ENCODE data around the gene PPM1H. TPM values are rescaled to one million over a fixed set of nuclear protein-coding genes. Genes with fewer than 3 reads are reported as not detected.

PPM1H gene
- total RNA-seq, 2 experiments from 2014 or later = 0.07 TPM; not detected in 1

DNA sequence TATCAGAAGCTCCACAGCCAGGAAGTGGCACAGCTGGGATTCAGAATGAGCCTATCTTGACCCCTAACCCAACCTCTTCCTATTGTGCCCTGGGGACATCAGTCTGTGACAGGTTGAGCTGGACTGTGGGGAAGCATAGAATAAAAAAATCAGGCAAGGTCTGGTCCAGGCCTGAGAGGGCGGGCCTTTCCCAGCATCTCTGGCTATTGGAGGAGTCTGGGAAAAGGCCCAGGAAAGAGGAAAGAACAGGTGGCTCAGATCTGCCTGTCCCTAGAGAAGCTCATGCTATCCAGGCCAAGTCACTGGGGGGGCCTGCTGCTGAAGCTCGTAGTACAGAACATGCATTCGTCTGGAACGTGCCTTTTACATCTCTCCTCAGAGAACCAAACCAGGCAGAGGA, 100.5 kb downstream of the PPM1H start:
- ChIA-PET CTCF (interaction anchor here (1.6 kb wide), 1 partner anchor 21 kb away, joined by 6 read pairs; no protein-coding TSS in a partner anchor), POLR2A (no interaction called here)
- no peak for TF ChIP-seq CTCF (IDR thresholded peaks at IDR 0.05)
- no peaks in the 10 kb centered on the region for H3K27me3 Mint-ChIP-seq
- no peak overlapping the region for H3K4me3 Mint-ChIP-seq
- no peaks in the 10 kb centered on the region for H3K4me1 Mint-ChIP-seq (ENCODE audit: low read depth)
- intact Hi-C loops (cut with micrococcal nuclease) = no loop called here
- DNase-seq (no peak), ATAC-seq (no peak)
- no peak overlapping the region for H3K27ac Mint-ChIP-seq
- no peaks in the 10 kb centered on the region for H3K9me3 Mint-ChIP-seq
- no peaks in the 10 kb centered on the region for H3K36me3 Mint-ChIP-seq (ENCODE audit: low read depth)

DNA sequence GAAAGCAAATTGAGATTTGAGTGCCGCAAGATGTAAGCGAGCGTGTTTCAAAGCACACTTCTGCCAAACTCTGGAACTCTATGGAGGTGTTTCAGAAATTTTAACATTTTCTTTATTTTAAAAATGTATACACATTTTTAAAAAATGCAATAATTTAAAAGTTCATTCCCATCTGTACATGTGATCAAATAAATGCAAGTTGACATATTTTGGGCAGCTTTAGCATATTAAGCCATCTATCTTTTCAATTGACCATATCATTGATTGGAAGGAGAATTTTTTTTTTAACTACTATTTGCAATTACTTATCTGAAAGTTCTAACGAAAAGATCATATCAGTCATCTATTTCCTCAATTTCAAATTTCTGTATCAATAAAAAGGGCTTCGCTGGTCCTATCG, 101.3 kb downstream of the PPM1H start:
- H3K4me3 Mint-ChIP-seq = no peak overlapping the region
- no peaks in the 10 kb centered on the region for H3K36me3 Mint-ChIP-seq (ENCODE audit: low read depth)
- intact Hi-C loops (cut with micrococcal nuclease) = no loop called here
- H3K9me3 Mint-ChIP-seq = no peaks in the 10 kb centered on the region
- DNase-seq (no peak), ATAC-seq (no peak)
- ChIA-PET CTCF (no interaction called here), POLR2A (no interaction called here)
- TF ChIP-seq CTCF (IDR thresholded peaks at IDR 0.05) = no peak
- H3K4me1 Mint-ChIP-seq (ENCODE audit: low read depth) = no peaks in the 10 kb centered on the region
- H3K27ac Mint-ChIP-seq = no peak overlapping the region
- no peaks in the 10 kb centered on the region for H3K27me3 Mint-ChIP-seq

DNA sequence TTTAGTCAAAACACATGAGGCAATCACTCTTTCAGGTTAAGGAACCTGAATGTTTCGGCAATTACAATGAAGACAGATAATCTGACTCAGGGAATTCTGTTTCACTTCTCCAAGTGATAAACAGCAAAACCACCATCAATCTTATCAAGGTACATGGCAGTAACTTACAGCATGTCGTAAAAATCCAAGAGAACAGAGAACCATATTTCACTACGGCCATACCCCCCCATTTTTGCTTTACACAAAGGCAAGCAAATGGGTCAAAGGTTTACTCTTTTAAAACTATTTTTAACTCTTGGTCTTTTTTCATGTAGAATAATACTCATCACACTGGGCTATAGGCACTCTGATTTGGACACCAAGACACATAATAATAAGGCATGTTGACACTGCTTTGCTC, 102.4 kb downstream of the PPM1H start:
- no peak for TF ChIP-seq CTCF (IDR thresholded peaks at IDR 0.05)
- Mint-ChIP-seq H3K27ac (no peak overlapping the region), H3K36me3 (ENCODE audit: low read depth) (no peaks in the 10 kb centered on the region), H3K27me3 (no peaks in the 10 kb centered on the region), H3K9me3 (no peaks in the 10 kb centered on the region), H3K4me3 (no peak overlapping the region), H3K4me1 (ENCODE audit: low read depth) (no peaks in the 10 kb centered on the region)
- intact Hi-C loops (cut with micrococcal nuclease) = no loop called here
- no peak for DNase-seq
- ATAC-seq = no peak
- POLR2A ChIA-PET = no interaction called here
- CTCF ChIA-PET = no interaction called here

GRCh38 chr12:62832027-62832426, 102.9 kb downstream of the PPM1H start:
- no peak for TF ChIP-seq CTCF (IDR thresholded peaks at IDR 0.05)
- H3K4me3 Mint-ChIP-seq = no peak overlapping the region
- POLR2A ChIA-PET = no interaction called here
- H3K9me3 Mint-ChIP-seq = no peaks in the 10 kb centered on the region
- DNase-seq (no peak), ATAC-seq (no peak)
- CTCF ChIA-PET = interaction anchor here (1.8 kb wide), 1 partner anchor 19 kb away, joined by 5 read pairs; no protein-coding TSS in a partner anchor
- H3K4me1 Mint-ChIP-seq (ENCODE audit: low read depth) = no peaks in the 10 kb centered on the region
- intact Hi-C loops (cut with micrococcal nuclease) = no loop called here
- no peaks in the 10 kb centered on the region for H3K27me3 Mint-ChIP-seq
- H3K27ac Mint-ChIP-seq = no peak overlapping the region
- H3K36me3 Mint-ChIP-seq (ENCODE audit: low read depth) = no peaks in the 10 kb centered on the region

- ATAC-seq = no peak
- no peaks in the 10 kb centered on the region for H3K4me1 Mint-ChIP-seq (ENCODE audit: low read depth)
- no peaks in the 10 kb centered on the region for H3K36me3 Mint-ChIP-seq (ENCODE audit: low read depth)
- peaks cover 5% of the 10 kb centered on the region for H3K27me3 Mint-ChIP-seq
- no peak for TF ChIP-seq CTCF (IDR thresholded peaks at IDR 0.05)
- ChIA-PET POLR2A (no interaction called here), CTCF (interaction anchor here (1.7 to 2.3 kb wide), 2 partner anchors 11 to 15 kb away, joined by 3 to 8 read pairs; no protein-coding TSS in a partner anchor)
- no peak overlapping the region for H3K4me3 Mint-ChIP-seq
- no peaks in the 10 kb centered on the region for H3K9me3 Mint-ChIP-seq
- no peak overlapping the region for H3K27ac Mint-ChIP-seq
- intact Hi-C loops (cut with micrococcal nuclease) = no loop called here
- DNase-seq = no peak
These were observed 107.1 kb downstream of the PPM1H start for GRCh38 chr12:62827855-62828254.

All from activated CD8-positive, alpha-beta T cell treated with anti-CD3 and anti-CD28 coated beads for 36 hours (primary cell).